Keratinocyte (primary cell): ENCODE measurements around the gene ZBTB33.

Experiments used
- EZH2 ChIP-seq: IDR thresholded peaks from one replicate; pipeline ENCODE4 v1.6.1; 2012; ENCODE audit warnings: inconsistent platforms, mild to moderate bottlenecking, low read length, moderate library complexity
- TF ChIP-seq, protein P1 (sequence below), 3 experiments: IDR thresholded peaks in 1 of 3; conservative IDR thresholded peaks in 1 of 3; optimal IDR thresholded peaks in 1 of 3; 2 replicates in 2 of 3; 3 replicates in 1 of 3; pipeline versions ENCODE3 to v1.5.1; 2011; ENCODE audit warnings: low read length in 3 of 3, mild to moderate bottlenecking in 3 of 3, moderate library complexity in 2 of 3, control low read depth in 1 of 3, inconsistent platforms in 1 of 3; ENCODE audit not compliant: insufficient read depth in 2 of 3; ENCODE audit errors: extremely low read depth in 1 of 3

DNA sequence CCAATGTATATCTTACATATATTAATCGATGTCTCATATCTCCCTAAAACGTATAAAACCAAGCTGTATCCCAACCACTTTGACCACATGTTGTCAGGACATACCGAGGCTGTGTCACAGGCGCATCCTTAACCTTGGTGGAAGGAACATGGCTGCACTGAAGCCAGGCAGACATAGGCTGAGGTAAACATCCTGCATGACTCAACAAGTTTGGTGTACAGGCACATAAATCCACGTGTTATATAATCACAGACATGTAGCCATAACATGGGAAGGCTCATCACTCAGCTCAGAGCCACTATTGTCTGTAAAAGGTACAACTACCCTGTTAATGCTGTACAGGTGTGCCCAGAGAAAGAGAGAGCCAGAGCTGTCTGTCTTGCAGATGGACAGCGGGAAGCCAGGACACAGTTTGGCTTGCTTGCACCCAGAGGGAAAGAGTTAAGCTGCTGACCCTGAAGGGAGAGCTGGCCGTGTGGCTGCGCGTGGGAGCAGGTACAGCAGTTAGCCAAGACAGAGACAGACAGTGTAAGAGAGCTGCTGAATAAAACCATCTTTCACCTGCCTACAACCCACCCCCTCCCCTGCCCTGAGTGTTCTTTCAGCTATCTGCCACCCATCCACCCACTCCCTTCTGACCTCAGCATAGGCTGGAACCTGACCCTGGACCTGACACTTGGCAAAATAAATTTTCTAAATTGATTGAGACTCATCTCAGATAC, 22.3 kb upstream of the ZBTB33 start:
- TF ChIP-seq, protein P1, sequence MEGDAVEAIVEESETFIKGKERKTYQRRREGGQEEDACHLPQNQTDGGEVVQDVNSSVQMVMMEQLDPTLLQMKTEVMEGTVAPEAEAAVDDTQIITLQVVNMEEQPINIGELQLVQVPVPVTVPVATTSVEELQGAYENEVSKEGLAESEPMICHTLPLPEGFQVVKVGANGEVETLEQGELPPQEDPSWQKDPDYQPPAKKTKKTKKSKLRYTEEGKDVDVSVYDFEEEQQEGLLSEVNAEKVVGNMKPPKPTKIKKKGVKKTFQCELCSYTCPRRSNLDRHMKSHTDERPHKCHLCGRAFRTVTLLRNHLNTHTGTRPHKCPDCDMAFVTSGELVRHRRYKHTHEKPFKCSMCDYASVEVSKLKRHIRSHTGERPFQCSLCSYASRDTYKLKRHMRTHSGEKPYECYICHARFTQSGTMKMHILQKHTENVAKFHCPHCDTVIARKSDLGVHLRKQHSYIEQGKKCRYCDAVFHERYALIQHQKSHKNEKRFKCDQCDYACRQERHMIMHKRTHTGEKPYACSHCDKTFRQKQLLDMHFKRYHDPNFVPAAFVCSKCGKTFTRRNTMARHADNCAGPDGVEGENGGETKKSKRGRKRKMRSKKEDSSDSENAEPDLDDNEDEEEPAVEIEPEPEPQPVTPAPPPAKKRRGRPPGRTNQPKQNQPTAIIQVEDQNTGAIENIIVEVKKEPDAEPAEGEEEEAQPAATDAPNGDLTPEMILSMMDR (optimal IDR thresholded peaks at IDR 0.05 in 1 of 3, IDR thresholded peaks at IDR 0.05 in 1 of 3, conservative IDR thresholded peaks at IDR 0.05 in 1 of 3; ENCODE audit: extremely low read depth in 1 of 3, insufficient read depth in 2 of 3, low read length in 3 of 3): no peak
- TF ChIP-seq EZH2: no peak
